Activated CD4-positive, alpha-beta T cell treated with anti-CD3 and anti-CD28 coated beads for 48 hours (primary cell): Measurements from ENCODE around the gene GEMIN8.

Source experiments
- DNase-seq: peaks from one replicate; pipeline ENCODE4 v3.0.0-alpha.2; 2020

GEMIN8 gene

GRCh38 chrX:14015294-14015693 lies 14.4 kb downstream of the GEMIN8 start:
- no peak for DNase-seq

- no peak for DNase-seq
Observed at GRCh38 chrX:14014526-14014925, 15.2 kb downstream of the GEMIN8 start.

GRCh38 chrX:14013054-14013453 lies 16.6 kb downstream of the GEMIN8 start:
- DNase-seq: no peak

GRCh38 chrX:14010566-14010965 lies 19.1 kb downstream of the GEMIN8 start:
- DNase-seq: no peak

- no peak for DNase-seq
Observed at GRCh38 chrX:14006540-14006939, 23.2 kb downstream of the GEMIN8 start.

GRCh38 chrX:14003876-14004425 lies 25.7 kb downstream of the GEMIN8 start:
- DNase-seq: no peak

GRCh38 chrX:14003028-14003427 lies 26.7 kb downstream of the GEMIN8 start:
- no peak for DNase-seq

GRCh38 chrX:13996650-13997049 lies 33.0 kb downstream of the GEMIN8 start:
- DNase-seq: no peak

- no peak for DNase-seq
Observed at GRCh38 chrX:13994536-13995080, 35.1 kb downstream of the GEMIN8 start.

- no peak for DNase-seq
Observed at GRCh38 chrX:13994104-13994503, 35.6 kb downstream of the GEMIN8 start.

- no peak for DNase-seq
Observed at GRCh38 chrX:13990126-13990800, 39.4 kb downstream of the GEMIN8 start.

GRCh38 chrX:13985697-13986435 lies 43.8 kb downstream of the GEMIN8 start:
- no peak for DNase-seq

GRCh38 chrX:13983734-13984133 lies 46.0 kb downstream of the GEMIN8 start:
- DNase-seq: no peak

- no peak for DNase-seq
Observed at GRCh38 chrX:13968198-13968597, 61.5 kb downstream of the GEMIN8 start.

GRCh38 chrX:13967636-13968035 lies 62.1 kb downstream of the GEMIN8 start:
- no peak for DNase-seq

- DNase-seq: no peak
Observed at GRCh38 chrX:13966793-13967125, 62.9 kb downstream of the GEMIN8 start.

GRCh38 chrX:13966071-13966792 lies 63.5 kb downstream of the GEMIN8 start:
- no peak for DNase-seq

- no peak for DNase-seq
Observed at GRCh38 chrX:13965531-13965930, 64.2 kb downstream of the GEMIN8 start.

GRCh38 chrX:13956998-13957397 lies 72.7 kb downstream of the GEMIN8 start:
- no peak for DNase-seq
